Effector memory CD4-positive, alpha-beta T cell (primary cell): ENCODE measurements around the gene LMOD2.

ENCODE experiments used
- DNase-seq, 3 donors: peaks; one replicate each; pipeline ENCODE4 v3.0.0-alpha.2; 2020
- H3K27ac ChIP-seq: 2 replicates; pipeline ENCODE4 v1.7.0; 2013; ENCODE audit warnings: mild to moderate bottlenecking, low read length, moderate library complexity; ENCODE audit not compliant: insufficient read depth, poor library complexity, severe bottlenecking
- H3K27me3 ChIP-seq: replicated peaks from 2 replicates; pipeline ENCODE4 v1.7.0; 2013; ENCODE audit warnings: mild to moderate bottlenecking, low read length; ENCODE audit not compliant: insufficient read depth, control insufficient read depth, poor library complexity, severe bottlenecking
- H3K36me3 ChIP-seq: 2 replicates; pipeline ENCODE4 v1.7.0; 2013; ENCODE audit warnings: mild to moderate bottlenecking, low read length, moderate library complexity; ENCODE audit not compliant: control insufficient read depth, insufficient read depth
- H3K4me1 ChIP-seq: 2 replicates; pipeline ENCODE4 v1.7.0; 2013; ENCODE audit warnings: low read length, mild to moderate bottlenecking; ENCODE audit not compliant: control insufficient read depth, insufficient read depth, poor library complexity, severe bottlenecking
- H3K4me3 ChIP-seq: 2 replicates; pipeline ENCODE4 v1.7.0; 2013; ENCODE audit warnings: low read length, low read depth, mild to moderate bottlenecking; ENCODE audit not compliant: insufficient read depth, poor library complexity, severe bottlenecking
- H3K9me3 ChIP-seq: 2 replicates; pipeline ENCODE4 v1.7.0; 2013; ENCODE audit warnings: mild to moderate bottlenecking, low read length, moderate library complexity; ENCODE audit not compliant: control insufficient read depth

The LMOD2 gene

DNA sequence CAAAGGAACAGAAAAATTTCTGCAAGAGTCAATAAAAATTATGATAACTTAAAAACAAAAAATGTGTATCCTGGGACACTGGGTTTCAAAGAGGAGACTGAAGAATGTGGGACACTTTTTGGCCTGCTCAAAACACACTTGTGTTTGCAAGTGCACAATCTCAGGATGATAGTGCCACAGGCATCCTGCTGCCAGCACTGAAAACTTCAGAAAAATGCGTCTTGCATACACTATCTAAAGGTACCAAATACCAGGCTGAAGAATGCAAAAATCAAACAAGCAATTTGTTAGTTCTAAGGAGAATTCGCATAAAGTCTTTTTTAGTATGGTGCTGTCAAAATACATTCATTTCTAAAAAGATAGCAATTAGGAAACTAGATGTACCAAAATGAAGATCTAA is 55.0 kb downstream of the LMOD2 start:
- Histone ChIP-seq H3K9me3 (no peaks in the 10 kb centered on the region), H3K4me3 (no peak overlapping the region), H3K4me1 (peaks cover 8% of the 10 kb centered on the region), H3K27me3 (no peaks in the 10 kb centered on the region), H3K27ac (no peak overlapping the region), H3K36me3 (peaks cover 12% of the 10 kb centered on the region)
- DNase-seq = no peak

DNA sequence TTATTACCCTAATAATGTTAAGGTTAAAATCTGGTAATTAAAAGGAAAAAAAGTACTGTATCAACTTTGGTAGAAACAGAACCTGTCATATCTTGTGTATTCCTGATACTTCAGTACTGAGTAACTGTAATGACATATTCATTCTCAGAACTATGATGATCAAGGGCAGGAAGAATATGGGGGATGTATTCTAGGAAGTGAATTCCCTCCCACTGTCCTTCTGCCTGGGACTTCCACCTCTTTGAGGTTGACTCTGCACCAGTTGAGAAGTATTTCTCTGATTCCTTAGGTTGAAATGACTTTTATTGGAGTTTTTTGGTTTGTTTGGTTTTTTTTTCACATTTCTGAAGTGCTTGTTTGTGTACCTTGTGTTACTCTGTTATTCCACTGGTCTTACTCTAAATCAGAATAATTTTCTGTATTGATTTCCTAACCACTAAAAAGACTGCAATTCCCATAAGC is 56.2 kb downstream of the LMOD2 start:
- Histone ChIP-seq H3K9me3 (no peaks in the 10 kb centered on the region), H3K36me3 (peaks cover 5% of the 10 kb centered on the region), H3K4me3 (no peak overlapping the region), H3K27me3 (no peaks in the 10 kb centered on the region), H3K27ac (no peak overlapping the region), H3K4me1 (peaks cover 8% of the 10 kb centered on the region)
- no peak for DNase-seq

DNA sequence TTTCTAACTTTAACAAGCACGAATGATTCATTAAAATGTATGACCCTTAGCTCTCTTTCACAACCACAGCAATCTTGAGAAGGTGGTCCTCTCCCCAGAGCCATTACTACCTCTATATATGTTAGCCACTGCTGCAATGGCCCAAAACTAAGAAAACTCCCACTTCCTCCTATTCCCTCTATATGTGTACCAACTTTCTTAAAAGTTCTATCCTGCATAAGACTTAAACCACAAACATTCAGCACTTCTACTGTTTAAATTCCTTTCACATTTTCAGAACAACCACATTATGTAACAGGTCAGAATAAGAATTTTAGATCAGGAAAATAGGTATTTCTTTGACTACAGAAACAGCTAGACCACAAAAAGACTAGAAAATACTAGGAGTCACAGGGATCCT is 57.0 kb downstream of the LMOD2 start:
- Histone ChIP-seq H3K9me3 (no peaks in the 10 kb centered on the region), H3K27me3 (no peaks in the 10 kb centered on the region), H3K27ac (no peak overlapping the region), H3K36me3 (peaks cover 2% of the 10 kb centered on the region), H3K4me3 (no peak overlapping the region), H3K4me1 (peaks cover 8% of the 10 kb centered on the region)
- DNase-seq = no peak
